ENCODE measurements around the gene ARHGDIG. TPM values are rescaled to one million over a fixed set of nuclear protein-coding genes. Genes with fewer than 3 reads are reported as not detected.

The ARHGDIG gene
- total RNA-seq, 1 experiment from 2014 or later, result 2.4 TPM

- TF ChIP-seq TCF7L2 (IDR thresholded peaks at IDR 0.05; ENCODE audit: low read depth, low read length) (no peak), POLR2AphosphoS5 (IDR thresholded peaks at IDR 0.05; ENCODE audit: low read depth, low read length) (no peak), REST (IDR thresholded peaks at IDR 0.05; ENCODE audit: insufficient read depth in 1 of 2, low read depth in 2 of 2, low read length in 1 of 2) (no peak), SIN3A (IDR thresholded peaks at IDR 0.05; ENCODE audit: borderline replicate concordance, insufficient read depth, low read depth, low read length) (no peak)
- TF ChIP-seq, protein P1, sequence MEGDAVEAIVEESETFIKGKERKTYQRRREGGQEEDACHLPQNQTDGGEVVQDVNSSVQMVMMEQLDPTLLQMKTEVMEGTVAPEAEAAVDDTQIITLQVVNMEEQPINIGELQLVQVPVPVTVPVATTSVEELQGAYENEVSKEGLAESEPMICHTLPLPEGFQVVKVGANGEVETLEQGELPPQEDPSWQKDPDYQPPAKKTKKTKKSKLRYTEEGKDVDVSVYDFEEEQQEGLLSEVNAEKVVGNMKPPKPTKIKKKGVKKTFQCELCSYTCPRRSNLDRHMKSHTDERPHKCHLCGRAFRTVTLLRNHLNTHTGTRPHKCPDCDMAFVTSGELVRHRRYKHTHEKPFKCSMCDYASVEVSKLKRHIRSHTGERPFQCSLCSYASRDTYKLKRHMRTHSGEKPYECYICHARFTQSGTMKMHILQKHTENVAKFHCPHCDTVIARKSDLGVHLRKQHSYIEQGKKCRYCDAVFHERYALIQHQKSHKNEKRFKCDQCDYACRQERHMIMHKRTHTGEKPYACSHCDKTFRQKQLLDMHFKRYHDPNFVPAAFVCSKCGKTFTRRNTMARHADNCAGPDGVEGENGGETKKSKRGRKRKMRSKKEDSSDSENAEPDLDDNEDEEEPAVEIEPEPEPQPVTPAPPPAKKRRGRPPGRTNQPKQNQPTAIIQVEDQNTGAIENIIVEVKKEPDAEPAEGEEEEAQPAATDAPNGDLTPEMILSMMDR (IDR thresholded peaks at IDR 0.05), result no peak
- ChIA-PET CTCF (no interaction called here), POLR2A (interaction anchor here (0.5 to 0.6 kb wide), 2 partner anchors 48 to 102 kb away, joined by 3 to 6 read pairs; no protein-coding TSS in a partner anchor)
- peak overlapping the region; percentile 74 for H3K27ac ChIP-seq (ENCODE audit: low read length)
- peaks cover 40% of the 10 kb centered on the region for H3K4me1 ChIP-seq (ENCODE audit: control insufficient read depth, insufficient read depth, low read length)
- no TSS peak for BruUV-seq (replicated peaks)
- peak; percentile 43 for ATAC-seq
- no peaks in the 10 kb centered on the region for H3K27me3 ChIP-seq (ENCODE audit: control insufficient read depth, insufficient read depth, low read length)
- H3K4me3 ChIP-seq (ENCODE audit: low read depth in 2 of 2, low read length in 2 of 2), result peak overlapping the region in 1 of 2 experiments; percentile 9; a peak in 2 of 4 replicates
- in situ Hi-C loops (cut with HindIII; ENCODE audit: low pct_unique_long_range_greater_than_20kb, low sequenced_read_pairs) (no loop called here), intact Hi-C loops (cut with micrococcal nuclease; ENCODE audit: unreplicated experiment) (no loop called here)
- no peak for DNase-seq (ENCODE audit: low read depth, low spot score)
- H3K9me3 ChIP-seq (ENCODE audit: control insufficient read depth, insufficient read depth, low read depth, low read length), result no peaks in the 10 kb centered on the region
- no peaks in the 10 kb centered on the region for H3K36me3 ChIP-seq (ENCODE audit: control insufficient read depth, insufficient read depth, low read length)
These were observed 44.3 kb downstream of the ARHGDIG start for GRCh38 chr16:324451-325334.

GRCh38 chr16:325375-326145, 45.2 kb downstream of the ARHGDIG start:
- Histone ChIP-seq H3K9me3 (ENCODE audit: control insufficient read depth, insufficient read depth, low read depth, low read length) (no peaks in the 10 kb centered on the region), H3K36me3 (ENCODE audit: control insufficient read depth, insufficient read depth, low read length) (no peaks in the 10 kb centered on the region), H3K27ac (ENCODE audit: low read length) (peak overlapping the region; percentile 74), H3K27me3 (ENCODE audit: control insufficient read depth, insufficient read depth, low read length) (no peaks in the 10 kb centered on the region), H3K4me1 (ENCODE audit: control insufficient read depth, insufficient read depth, low read length) (peaks cover 43% of the 10 kb centered on the region), H3K4me3 (ENCODE audit: low read depth in 2 of 2, low read length in 2 of 2) (peak overlapping the region in 1 of 2 experiments; percentile 9; a peak in 2 of 4 replicates)
- DNase-seq (ENCODE audit: low read depth, low spot score) (no peak), ATAC-seq (no peak)
- intact Hi-C loops (cut with micrococcal nuclease; ENCODE audit: unreplicated experiment), result no loop called here
- in situ Hi-C loops (cut with HindIII; ENCODE audit: low pct_unique_long_range_greater_than_20kb, low sequenced_read_pairs), result no loop called here
- TF ChIP-seq POLR2AphosphoS5 (IDR thresholded peaks at IDR 0.05; ENCODE audit: low read depth, low read length) (no peak), SIN3A (IDR thresholded peaks at IDR 0.05; ENCODE audit: borderline replicate concordance, insufficient read depth, low read depth, low read length) (no peak), REST (IDR thresholded peaks at IDR 0.05; ENCODE audit: insufficient read depth in 1 of 2, low read depth in 2 of 2, low read length in 1 of 2) (no peak), TCF7L2 (IDR thresholded peaks at IDR 0.05; ENCODE audit: low read depth, low read length) (no peak)
- TF ChIP-seq, protein P1 (IDR thresholded peaks at IDR 0.05), result no peak
- ChIA-PET POLR2A (interaction anchor here (0.5 kb wide), 1 partner anchor 48 kb away, joined by 3 read pairs; no protein-coding TSS in a partner anchor), CTCF (no interaction called here)
- no TSS peak for BruUV-seq (replicated peaks)

Measured in Panc1 (cell line).